NOMO-1 (cell line): ENCODE measurements around the gene HOXB9.
A peak's percentile ranks its signal among the peaks of the same experiment; 100 is the strongest.

Experiments
- DNase-seq, 2 experiments: peaks; one replicate each; lab custom pipeline; 2025; ENCODE audit not compliant: unreplicated experiment in 2 of 2; lab: John Stamatoyannopoulos, UW

Gene HOXB9

GRCh38 chr17:48639982-48640857 lies 14.1 kb upstream of the HOXB9 start:
- DNase-seq: no peak

DNA sequence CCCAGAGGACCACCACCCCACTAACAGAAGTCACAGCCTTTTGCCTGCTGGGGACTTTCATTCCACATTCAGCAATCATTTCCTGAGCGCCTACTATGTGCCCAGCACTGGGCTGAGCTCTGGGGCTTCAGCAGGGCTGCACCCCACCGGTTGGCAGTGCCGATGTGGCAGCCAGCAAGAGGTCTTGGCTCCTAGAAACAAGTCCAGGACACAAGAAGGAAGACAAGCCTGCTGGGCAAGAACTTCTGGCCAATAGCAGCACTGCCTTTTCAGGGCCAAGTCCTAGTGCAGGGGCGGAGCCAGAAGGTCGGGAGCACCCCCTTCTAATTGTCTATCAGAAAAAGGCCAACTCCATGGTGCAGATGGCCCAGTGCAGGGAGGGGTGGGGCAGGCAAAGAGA lies 13.0 kb upstream of the HOXB9 start:
- DNase-seq: no peak

DNA sequence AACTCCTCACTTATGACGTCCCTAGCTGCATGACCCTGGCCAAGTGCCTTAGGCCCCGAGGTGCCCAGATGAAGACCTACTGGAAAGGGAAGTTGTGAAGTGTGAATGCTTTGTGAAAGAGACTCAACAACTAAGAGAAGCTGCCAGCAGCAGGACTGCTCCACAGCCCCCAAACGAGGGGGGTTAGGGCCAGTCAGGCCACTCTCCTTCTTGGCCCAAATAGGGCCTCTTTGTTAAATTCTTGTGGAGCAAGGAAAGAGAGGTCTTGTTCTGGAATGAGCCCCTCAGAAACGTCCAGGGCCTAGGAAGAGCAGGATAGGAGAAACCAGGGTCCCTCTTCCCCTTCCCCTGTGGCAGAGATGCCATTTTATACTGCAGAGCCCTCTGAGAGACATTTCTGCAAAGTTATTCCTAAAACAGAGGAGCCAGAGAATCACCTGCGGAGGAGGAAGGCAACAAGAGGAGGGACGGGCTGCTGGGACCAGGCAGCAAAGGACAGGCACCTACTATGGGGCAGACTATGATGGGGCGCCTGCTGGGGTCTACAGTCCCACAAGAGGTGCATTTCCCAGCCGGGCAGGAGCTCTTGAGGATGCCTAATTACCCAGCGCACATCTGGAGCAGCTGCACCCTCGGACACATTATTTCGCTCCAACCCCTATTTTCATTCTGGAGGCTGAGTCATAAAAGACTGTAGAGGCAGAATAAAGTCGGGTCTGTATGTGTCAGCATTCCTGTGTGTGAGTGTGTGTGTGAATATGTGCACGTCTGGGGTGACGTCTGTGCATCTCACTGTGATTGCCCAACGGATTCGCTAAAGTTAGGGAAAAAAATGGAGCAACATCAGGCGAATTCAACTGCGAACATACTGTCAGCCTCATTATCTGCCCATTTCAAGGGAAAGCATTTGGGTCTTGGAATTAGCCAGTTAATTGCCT lies 11.4 kb upstream of the HOXB9 start:
- DNase-seq: no peak

DNA sequence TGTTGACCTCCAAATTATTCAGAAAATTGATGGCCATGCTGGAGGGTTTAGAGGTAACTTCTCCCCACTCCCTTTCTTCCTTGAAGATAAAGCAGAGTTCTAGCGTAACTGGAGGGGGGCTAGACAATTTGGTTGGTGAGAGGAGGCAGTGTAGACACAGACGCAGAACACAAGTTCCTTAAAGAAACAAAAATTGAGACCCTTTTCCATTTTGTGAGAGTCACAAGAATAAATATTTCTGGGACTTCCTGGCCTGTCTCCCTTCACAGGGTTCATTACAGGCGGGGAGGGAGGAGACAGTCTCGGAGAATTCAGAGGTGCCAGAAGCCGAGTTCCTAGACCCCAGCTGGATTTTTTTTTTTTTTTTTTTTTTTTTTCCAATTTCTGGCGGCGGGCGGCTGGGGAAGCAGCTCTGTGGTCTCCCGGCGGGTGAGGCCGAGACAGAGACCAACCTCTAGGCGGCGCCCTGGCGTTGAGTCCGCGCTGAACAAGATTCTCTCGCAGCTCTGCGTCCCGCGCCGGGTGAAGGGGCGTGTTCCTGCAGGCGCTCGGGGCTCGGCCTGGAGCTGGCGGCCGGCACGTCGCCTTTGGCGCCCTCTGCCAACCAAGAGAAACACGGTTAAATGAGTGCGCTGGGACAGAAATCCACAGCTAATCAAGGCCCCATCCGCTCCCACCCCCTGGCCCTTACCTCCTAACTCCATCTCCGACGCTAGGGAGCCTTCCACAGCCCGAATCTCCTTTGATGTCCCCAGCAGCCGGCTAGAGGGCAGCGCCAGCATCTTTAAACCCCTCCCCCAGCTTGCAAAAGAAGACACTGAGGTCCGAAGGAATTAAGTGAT lies 10.2 kb upstream of the HOXB9 start:
- DNase-seq: peak; percentile 53 to 73

DNA sequence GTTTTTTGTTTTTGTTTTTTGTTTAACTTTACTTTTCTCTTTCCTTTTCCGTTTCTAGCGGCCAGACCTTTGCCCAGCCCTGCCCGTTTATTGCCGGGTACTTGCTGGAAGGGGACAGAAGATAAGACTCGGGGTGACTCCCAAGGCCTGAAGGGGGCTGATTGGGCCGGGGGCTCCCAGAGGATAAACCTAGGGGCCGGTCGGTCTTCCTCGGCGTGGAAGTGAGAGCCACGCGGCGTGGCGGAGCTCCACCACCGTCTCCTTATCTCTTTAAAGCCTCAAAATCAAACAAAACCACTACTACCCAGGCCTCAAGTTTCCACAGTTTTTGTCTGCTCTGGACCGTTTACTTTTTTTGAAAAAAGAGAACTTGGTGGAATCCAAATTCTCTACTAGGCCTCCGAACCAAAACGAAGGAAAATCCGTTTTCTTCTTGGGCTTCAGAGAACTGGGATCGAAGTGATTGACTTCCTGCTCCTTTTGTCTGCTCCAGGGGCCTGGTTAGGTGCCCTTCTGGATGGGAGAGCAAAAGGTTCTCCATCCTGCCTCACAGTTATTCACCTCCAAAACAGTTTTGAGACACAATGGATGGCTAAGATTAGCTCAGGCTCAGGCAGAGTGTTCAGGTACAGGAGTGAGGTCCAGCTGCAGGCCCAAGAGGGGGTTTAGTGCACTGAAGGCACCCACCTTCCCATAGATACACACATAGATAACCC lies 8.5 kb upstream of the HOXB9 start:
- no peak for DNase-seq

- DNase-seq: no peak
Measured at GRCh38 chr17:48633266-48633677, 7.1 kb upstream of the HOXB9 start.

GRCh38 chr17:48632579-48633265 lies 6.6 kb upstream of the HOXB9 start:
- no peak for DNase-seq

GRCh38 chr17:48631693-48632578 lies 5.8 kb upstream of the HOXB9 start:
- no peak for DNase-seq

DNA sequence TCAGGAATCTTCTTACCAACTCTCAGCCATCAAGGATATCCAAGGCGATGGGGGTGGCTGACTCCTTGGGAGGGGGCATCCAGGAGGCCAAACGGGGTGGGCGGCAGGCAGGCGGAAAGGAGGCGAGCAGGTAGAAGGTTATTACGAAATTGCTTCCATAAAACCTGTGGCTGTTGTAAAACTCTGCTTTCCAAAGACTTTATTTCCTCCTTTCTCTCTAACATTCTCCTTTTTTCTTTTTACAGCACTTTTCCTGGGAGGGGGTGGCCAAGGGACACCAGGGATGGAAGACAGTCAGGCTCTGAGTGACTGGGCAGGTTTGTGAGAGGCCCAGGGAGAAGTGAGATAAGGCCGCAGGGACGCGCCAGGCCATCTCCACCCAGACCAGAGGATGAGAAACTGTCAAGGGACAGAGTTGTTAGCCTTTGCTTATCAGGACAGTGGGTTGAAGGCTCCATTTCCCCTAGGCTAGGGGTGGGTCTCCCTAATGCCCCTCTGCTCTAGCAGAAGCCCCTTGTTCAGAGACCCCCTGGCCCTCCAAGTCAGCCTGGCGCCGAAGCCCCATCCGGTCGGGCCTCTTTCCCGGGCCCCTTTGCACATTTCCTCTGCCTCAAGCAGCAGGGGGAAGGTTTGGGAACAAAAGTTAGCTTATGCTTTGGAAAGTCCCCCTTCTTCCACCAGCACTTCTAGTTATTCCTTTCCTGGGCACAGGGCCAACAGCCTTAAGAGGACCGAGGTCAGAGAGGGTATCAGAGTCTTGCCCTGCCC lies 5.0 kb upstream of the HOXB9 start:
- DNase-seq: no peak

DNA sequence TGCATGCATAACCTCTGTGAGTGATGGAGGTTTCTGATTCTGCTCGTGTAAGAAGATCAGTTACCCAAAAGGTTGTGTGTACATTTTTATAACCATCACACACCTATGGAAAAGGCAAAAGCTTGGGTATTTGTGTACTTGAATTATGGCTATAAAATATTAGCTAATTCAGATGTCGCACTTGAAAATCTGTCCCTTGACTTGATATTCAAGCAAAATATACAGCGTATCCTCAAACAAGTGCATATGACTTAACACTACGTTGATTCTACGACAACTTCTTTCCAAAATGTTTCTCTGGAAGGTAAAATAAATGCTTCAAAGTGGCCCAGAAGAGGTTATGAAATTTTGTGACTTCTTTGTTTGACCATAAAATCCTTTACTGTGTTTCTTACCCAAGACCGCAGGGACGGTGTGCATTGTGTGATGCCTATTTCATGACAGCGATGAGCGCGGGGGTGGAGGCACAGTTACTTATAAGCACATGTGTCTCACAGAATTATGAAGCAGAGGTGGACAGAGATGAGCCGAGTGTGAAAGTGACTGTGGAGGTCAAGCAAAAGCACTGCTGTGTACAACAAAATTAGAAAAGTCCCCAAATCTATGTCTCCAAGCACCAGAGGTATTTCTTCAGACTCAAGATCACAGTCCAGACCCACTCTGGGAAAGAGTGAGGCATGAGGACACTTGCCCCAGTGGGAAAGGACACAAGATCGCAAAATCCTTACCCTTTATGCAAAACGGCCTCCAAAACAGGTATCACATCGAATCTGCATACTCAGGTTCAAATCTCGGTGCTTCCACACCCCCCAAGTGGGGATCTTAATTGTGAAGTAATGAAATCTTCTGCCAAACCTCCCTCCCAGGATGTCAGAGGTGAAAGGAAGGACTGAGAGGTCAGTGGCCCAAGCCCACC lies 4.1 kb upstream of the HOXB9 start:
- DNase-seq: no peak

DNA sequence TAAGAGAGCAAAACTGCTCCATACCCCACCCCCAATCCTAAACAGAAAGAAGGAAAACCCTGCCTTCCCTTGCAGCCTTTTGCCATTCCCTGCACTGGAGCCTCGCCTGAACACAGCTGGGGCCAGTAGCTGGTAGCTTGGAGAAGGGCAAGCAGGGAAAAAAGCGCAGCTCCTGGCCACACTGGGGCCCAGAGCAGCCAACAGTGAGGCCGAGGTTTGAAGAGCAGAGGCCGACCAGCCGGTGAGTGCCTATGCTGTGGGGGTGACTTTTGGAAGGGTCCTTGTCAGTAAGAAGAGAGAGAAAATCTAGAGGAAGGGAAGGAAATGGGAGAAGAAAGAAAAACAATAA lies 3.2 kb upstream of the HOXB9 start:
- no peak for DNase-seq

DNA sequence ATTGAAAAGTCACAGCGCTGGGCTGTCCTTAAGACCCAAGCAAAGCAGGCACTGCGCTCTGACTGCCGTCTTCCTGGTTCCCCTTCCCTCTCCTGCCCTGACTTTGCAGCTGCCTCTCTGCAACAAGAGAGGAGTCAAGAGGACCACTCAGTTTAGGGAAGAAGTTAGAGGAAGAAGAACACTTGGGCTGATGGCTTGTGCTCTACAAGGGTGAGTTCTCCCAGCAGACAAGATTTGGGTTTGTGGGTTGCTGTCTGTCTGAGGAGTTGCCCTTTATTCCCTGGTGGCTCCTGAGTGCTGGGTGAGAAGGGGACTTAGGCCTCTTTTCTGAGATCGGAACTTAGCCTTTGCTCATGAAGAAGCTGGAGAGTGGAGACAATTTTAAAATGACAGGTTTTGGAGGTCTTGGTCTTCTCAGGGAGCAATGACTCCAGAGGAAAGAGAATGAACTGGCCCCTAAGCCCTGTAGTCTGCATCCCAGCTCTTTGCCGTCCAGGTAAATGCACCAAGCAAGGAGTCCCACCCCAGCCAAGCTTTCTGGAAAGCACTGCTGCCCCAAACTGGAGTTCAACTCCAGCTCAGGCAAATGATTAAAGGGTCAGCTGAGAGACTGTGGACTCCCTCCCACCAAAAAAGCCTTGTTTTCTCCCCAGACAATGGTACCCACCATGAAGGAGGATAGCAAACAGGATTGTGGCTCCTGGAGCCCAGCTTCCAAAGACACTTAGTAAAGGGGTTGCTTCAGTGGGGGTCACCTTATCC lies 2.7 kb upstream of the HOXB9 start:
- no peak for DNase-seq

- no peak for DNase-seq
Measured at GRCh38 chr17:48627623-48628521, 1.7 kb upstream of the HOXB9 start.

DNA sequence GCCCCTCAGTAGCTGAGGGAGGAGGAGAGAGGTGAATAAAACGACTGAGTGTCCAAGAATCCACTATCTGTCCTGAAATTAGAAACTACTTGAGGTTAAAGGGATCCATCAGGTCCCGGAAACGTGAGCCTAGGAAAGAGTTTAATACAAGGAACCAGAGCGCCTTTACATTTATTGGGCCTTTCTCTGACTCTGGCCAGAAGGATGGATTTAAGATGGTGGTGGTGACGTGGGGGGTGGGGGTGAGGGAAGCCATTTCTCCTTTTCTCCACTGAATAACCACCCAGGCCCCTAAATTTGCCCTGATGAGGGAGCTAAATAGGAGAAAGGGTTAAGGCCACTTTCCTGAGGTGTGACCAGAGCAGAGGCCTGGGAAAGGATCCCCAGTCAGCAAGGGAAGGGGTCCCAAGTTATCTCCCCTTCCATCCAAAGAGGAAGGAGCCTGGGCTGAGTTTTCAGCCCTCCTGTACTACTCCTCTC lies 1.0 kb upstream of the HOXB9 start:
- DNase-seq: no peak
